GM08714 (cell line): ENCODE measurements around the gene PROP1.
A peak's percentile ranks its signal among the peaks of the same experiment; 100 is the strongest.
"Not testable (repeated sequence)": the region's sequence is repeated elsewhere in the genome, so short reads cannot be mapped to it uniquely, and the experiment has no call there.

Source experiments
- H3K4me3 ChIP-seq: fragments of 200-500 bp; sonication (Bioruptor generic); 2 replicates; pipeline ENCODE4 v1.5.1; 2014; ENCODE audit warnings: mild to moderate bottlenecking, low read length, inconsistent platforms
- ZNF274 ChIP-seq: IDR thresholded peaks from 2 replicates; pipeline ENCODE4 v1.6.1; 2012; ENCODE audit warnings: mild to moderate bottlenecking, low read depth, low read length

Gene PROP1

GRCh38 chr5:177966839-177967166, 29.2 kb downstream of the PROP1 start:
- no peak for TF ChIP-seq ZNF274

GRCh38 chr5:177966009-177966838, 29.8 kb downstream of the PROP1 start:
- no peak for TF ChIP-seq ZNF274
- no peak overlapping the region for H3K4me3 ChIP-seq

More at GRCh38 chr5:177966839-177967166, 29.2 kb downstream of the PROP1 start:
- no peak overlapping the region for H3K4me3 ChIP-seq

- no peak overlapping the region for H3K4me3 ChIP-seq
- TF ChIP-seq ZNF274, result no peak
These were observed 31.6 kb downstream of the PROP1 start for GRCh38 chr5:177964471-177964870.

GRCh38 chr5:177963966-177964365, 32.1 kb downstream of the PROP1 start:
- no peak for TF ChIP-seq ZNF274

GRCh38 chr5:177959315-177959714, 36.7 kb downstream of the PROP1 start:
- no peak for TF ChIP-seq ZNF274
- H3K4me3 ChIP-seq, result no peak overlapping the region

More at GRCh38 chr5:177963966-177964365, 32.1 kb downstream of the PROP1 start:
- H3K4me3 ChIP-seq, result no peak overlapping the region

GRCh38 chr5:177958696-177959095, 37.3 kb downstream of the PROP1 start:
- no peak for TF ChIP-seq ZNF274
- no peak overlapping the region for H3K4me3 ChIP-seq

GRCh38 chr5:177957241-177957640, 38.8 kb downstream of the PROP1 start:
- no peak for TF ChIP-seq ZNF274
- no peak overlapping the region for H3K4me3 ChIP-seq

GRCh38 chr5:177953101-177953500, 42.9 kb downstream of the PROP1 start:
- not testable (repeated sequence) for H3K4me3 ChIP-seq

- not testable (repeated sequence) for H3K4me3 ChIP-seq
These were observed 46.4 kb downstream of the PROP1 start for GRCh38 chr5:177949656-177950055.

- H3K4me3 ChIP-seq, result not testable (repeated sequence)
These were observed 47.0 kb downstream of the PROP1 start for GRCh38 chr5:177949065-177949464.

- not testable (repeated sequence) for H3K4me3 ChIP-seq
These were observed 48.1 kb downstream of the PROP1 start for GRCh38 chr5:177947912-177948311.

- not testable (repeated sequence) for H3K4me3 ChIP-seq
These were observed 50.3 kb downstream of the PROP1 start for GRCh38 chr5:177945601-177946283.

- not testable (repeated sequence) for H3K4me3 ChIP-seq
These were observed 50.9 kb downstream of the PROP1 start for GRCh38 chr5:177945145-177945544.

- H3K4me3 ChIP-seq, result peak overlapping the region; percentile 65; the same call in 1 of the 2 replicates
These were observed 52.0 kb downstream of the PROP1 start for GRCh38 chr5:177943805-177944736.

GRCh38 chr5:177942896-177943295, 53.1 kb downstream of the PROP1 start:
- not testable (repeated sequence) for H3K4me3 ChIP-seq
